ENCODE data around the gene SPECC1. TPM values are rescaled to one million over a fixed set of nuclear protein-coding genes. Genes with fewer than 3 reads are reported as not detected.
A peak's percentile ranks its signal among the peaks of the same experiment; 100 is the strongest.

SPECC1 gene
- total RNA-seq, 1 donor from 2014 or later: 26.9 TPM

GRCh38 chr17:20228860-20229259, 219.7 kb downstream of the SPECC1 start:
- H3K27ac ChIP-seq: no peak overlapping the region
- DNase-seq: no peak
- no peaks in the 10 kb centered on the region for H3K9me3 ChIP-seq
- no peak for ATAC-seq
- no peaks in the 10 kb centered on the region for H3K27me3 ChIP-seq (ENCODE audit: low read depth)
- no peak overlapping the region for H3K4me3 ChIP-seq
- no peaks in the 10 kb centered on the region for H3K4me1 ChIP-seq
- TF ChIP-seq, protein P1, sequence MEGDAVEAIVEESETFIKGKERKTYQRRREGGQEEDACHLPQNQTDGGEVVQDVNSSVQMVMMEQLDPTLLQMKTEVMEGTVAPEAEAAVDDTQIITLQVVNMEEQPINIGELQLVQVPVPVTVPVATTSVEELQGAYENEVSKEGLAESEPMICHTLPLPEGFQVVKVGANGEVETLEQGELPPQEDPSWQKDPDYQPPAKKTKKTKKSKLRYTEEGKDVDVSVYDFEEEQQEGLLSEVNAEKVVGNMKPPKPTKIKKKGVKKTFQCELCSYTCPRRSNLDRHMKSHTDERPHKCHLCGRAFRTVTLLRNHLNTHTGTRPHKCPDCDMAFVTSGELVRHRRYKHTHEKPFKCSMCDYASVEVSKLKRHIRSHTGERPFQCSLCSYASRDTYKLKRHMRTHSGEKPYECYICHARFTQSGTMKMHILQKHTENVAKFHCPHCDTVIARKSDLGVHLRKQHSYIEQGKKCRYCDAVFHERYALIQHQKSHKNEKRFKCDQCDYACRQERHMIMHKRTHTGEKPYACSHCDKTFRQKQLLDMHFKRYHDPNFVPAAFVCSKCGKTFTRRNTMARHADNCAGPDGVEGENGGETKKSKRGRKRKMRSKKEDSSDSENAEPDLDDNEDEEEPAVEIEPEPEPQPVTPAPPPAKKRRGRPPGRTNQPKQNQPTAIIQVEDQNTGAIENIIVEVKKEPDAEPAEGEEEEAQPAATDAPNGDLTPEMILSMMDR (IDR thresholded peaks at IDR 0.05): no peak
- peaks cover 33% of the 10 kb centered on the region for H3K36me3 ChIP-seq
- intact Hi-C loops (cut with DNase I): no loop called here

GRCh38 chr17:20230924-20231323, 221.8 kb downstream of the SPECC1 start:
- ATAC-seq (no peak), DNase-seq (no peak)
- H3K27me3 ChIP-seq (ENCODE audit: low read depth): no peaks in the 10 kb centered on the region
- no peaks in the 10 kb centered on the region for H3K4me1 ChIP-seq
- intact Hi-C loops (cut with DNase I): no loop called here
- TF ChIP-seq, protein P1 (IDR thresholded peaks at IDR 0.05): no peak
- no peak overlapping the region for H3K27ac ChIP-seq
- peaks cover 48% of the 10 kb centered on the region for H3K36me3 ChIP-seq
- no peak overlapping the region for H3K4me3 ChIP-seq
- H3K9me3 ChIP-seq: no peaks in the 10 kb centered on the region

DNA sequence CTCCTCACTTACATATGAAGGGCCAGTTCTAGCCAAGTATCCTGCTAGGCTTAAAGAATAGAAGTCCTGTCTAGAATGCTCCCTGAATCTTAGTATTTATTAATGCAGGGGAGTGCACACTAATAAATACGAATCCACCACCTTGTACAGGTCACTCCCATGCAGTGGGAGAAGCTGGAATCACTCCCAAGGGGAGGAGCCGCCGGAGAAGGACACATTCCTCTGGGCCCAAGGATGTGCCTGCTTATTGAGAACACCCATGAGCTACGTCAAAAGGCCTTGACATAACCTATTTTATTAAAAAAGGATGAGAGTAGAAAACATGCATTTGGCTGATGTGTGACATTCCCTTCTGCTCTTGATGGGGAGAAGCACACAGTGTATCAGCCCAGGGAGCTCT, 223.5 kb downstream of the SPECC1 start:
- peaks cover 48% of the 10 kb centered on the region for H3K36me3 ChIP-seq
- ATAC-seq: peak in 1 of 2 donors; percentile 50
- H3K9me3 ChIP-seq: no peaks in the 10 kb centered on the region
- intact Hi-C loops (cut with DNase I): no loop called here
- H3K27me3 ChIP-seq (ENCODE audit: low read depth): no peaks in the 10 kb centered on the region
- TF ChIP-seq, protein P1 (IDR thresholded peaks at IDR 0.05): no peak
- H3K27ac ChIP-seq: no peak overlapping the region
- no peaks in the 10 kb centered on the region for H3K4me1 ChIP-seq
- DNase-seq: no peak
- no peak overlapping the region for H3K4me3 ChIP-seq

GRCh38 chr17:20234276-20234675, 225.1 kb downstream of the SPECC1 start:
- no peak overlapping the region for H3K27ac ChIP-seq

GRCh38 chr17:20235747-20236146, 226.6 kb downstream of the SPECC1 start:
- no peak overlapping the region for H3K27ac ChIP-seq
- ATAC-seq (no peak), DNase-seq (no peak)
- TF ChIP-seq, protein P1 (IDR thresholded peaks at IDR 0.05): no peak
- no peaks in the 10 kb centered on the region for H3K9me3 ChIP-seq
- peaks cover 29% of the 10 kb centered on the region for H3K36me3 ChIP-seq
- intact Hi-C loops (cut with DNase I): no loop called here
- no peaks in the 10 kb centered on the region for H3K27me3 ChIP-seq (ENCODE audit: low read depth)
- no peaks in the 10 kb centered on the region for H3K4me1 ChIP-seq
- H3K4me3 ChIP-seq: no peak overlapping the region

More at GRCh38 chr17:20234276-20234675, 225.1 kb downstream of the SPECC1 start:
- ATAC-seq (no peak), DNase-seq (no peak)
- peaks cover 34% of the 10 kb centered on the region for H3K36me3 ChIP-seq
- TF ChIP-seq, protein P1 (IDR thresholded peaks at IDR 0.05): no peak
- H3K9me3 ChIP-seq: no peaks in the 10 kb centered on the region
- H3K27me3 ChIP-seq (ENCODE audit: low read depth): no peaks in the 10 kb centered on the region
- intact Hi-C loops (cut with DNase I): no loop called here
- H3K4me1 ChIP-seq: no peaks in the 10 kb centered on the region
- H3K4me3 ChIP-seq: no peak overlapping the region

Measured in lower lobe of right lung (tissue), 2 donors.